NT2/D1 (cell line): Measurements from ENCODE around the gene TJAP1.

ENCODE experiments used
- DNase-seq: peaks from one replicate; pipeline ENCODE4 v3.0.0-alpha.2; 2011; ENCODE audit warnings: low read depth, low spot score
- H3K27me3 ChIP-seq: 2 replicates; pipeline ENCODE4 v1.6.0; 2011; ENCODE audit warnings: mild to moderate bottlenecking; ENCODE audit not compliant: insufficient read length, insufficient read depth
- H3K36me3 ChIP-seq: 2 replicates; pipeline ENCODE4 v1.6.1; 2011; ENCODE audit warnings: mild to moderate bottlenecking, low read length, mixed read lengths; ENCODE audit not compliant: insufficient read depth, insufficient read length
- H3K4me1 ChIP-seq: 2 replicates; pipeline ENCODE4 v1.5.1; 2011; ENCODE audit not compliant: insufficient read depth, insufficient read length
- H3K4me3 ChIP-seq: 2 replicates; pipeline ENCODE4 v1.5.1; 2011; ENCODE audit warnings: low read depth; ENCODE audit not compliant: insufficient read length
- H3K9ac ChIP-seq: 2 replicates; pipeline ENCODE4 v1.6.0; 2011; ENCODE audit warnings: low read depth; ENCODE audit not compliant: insufficient read length
- H3K9me3 ChIP-seq: 2 replicates; pipeline ENCODE4 v1.5.1; 2011; ENCODE audit warnings: mild to moderate bottlenecking, low read length; ENCODE audit not compliant: insufficient read depth
- SUZ12 ChIP-seq: IDR thresholded peaks from 2 replicates; pipeline ENCODE4 v1.6.1; 2011; ENCODE audit not compliant: insufficient read length, insufficient read depth; ENCODE audit errors: extremely low read depth
- YY1 ChIP-seq: IDR thresholded peaks from 2 replicates; pipeline ENCODE4 v1.6.1; 2011; ENCODE audit not compliant: insufficient read length, insufficient read depth
- ZNF274 ChIP-seq: IDR thresholded peaks from 2 replicates; pipeline ENCODE4 v1.6.1; 2011; ENCODE audit warnings: mild to moderate bottlenecking, low read depth, low read length

The TJAP1 gene

DNA sequence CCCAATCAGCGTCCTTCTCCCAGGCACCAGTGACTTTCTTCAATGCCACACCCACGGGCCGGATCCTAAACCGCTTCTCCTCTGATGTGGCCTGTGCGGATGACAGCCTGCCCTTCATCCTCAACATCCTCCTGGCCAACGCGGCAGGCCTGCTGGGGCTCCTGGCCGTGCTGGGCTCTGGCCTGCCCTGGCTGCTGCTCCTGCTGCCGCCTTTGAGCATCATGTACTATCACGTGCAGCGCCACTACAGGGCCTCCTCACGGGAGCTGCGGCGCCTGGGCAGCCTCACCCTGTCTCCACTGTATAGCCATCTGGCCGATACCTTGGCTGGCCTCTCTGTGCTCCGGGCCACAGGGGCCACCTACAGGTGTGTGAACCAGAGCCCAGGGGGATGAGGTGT, 31.8 kb upstream of the TJAP1 start:
- no peak overlapping the region for H3K4me3 ChIP-seq
- TF ChIP-seq YY1 (no peak), SUZ12 (no peak), ZNF274 (no peak)
- no peaks in the 10 kb centered on the region for H3K27me3 ChIP-seq
- H3K9me3 ChIP-seq = no peaks in the 10 kb centered on the region
- no peak for DNase-seq
- no peaks in the 10 kb centered on the region for H3K4me1 ChIP-seq
- no peak overlapping the region for H3K9ac ChIP-seq
- peaks cover 77% of the 10 kb centered on the region for H3K36me3 ChIP-seq

GRCh38 chr6:43447604-43448003, 29.8 kb upstream of the TJAP1 start:
- no peak for DNase-seq
- peaks cover 80% of the 10 kb centered on the region for H3K36me3 ChIP-seq
- no peaks in the 10 kb centered on the region for H3K4me1 ChIP-seq
- H3K4me3 ChIP-seq = no peak overlapping the region
- TF ChIP-seq YY1 (no peak), ZNF274 (no peak), SUZ12 (no peak)
- no peak overlapping the region for H3K9ac ChIP-seq
- H3K9me3 ChIP-seq = no peaks in the 10 kb centered on the region
- no peaks in the 10 kb centered on the region for H3K27me3 ChIP-seq

DNA sequence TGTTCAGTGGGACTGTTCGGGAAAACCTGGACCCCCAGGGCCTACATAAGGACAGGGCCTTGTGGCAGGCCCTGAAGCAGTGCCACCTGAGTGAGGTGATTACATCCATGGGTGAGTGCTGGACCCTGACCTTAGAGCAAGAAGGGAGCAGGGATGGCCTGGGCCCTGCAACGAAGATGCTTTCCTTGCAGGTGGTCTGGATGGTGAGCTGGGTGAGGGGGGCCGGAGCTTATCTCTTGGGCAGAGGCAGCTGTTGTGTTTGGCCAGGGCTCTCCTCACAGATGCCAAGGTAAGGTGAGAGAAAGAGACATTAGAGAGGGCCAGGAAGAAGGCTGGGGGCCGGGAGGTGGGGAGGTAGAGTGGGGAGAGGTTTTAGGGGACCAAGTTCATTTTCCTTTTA, 28.5 kb upstream of the TJAP1 start:
- TF ChIP-seq ZNF274 = no peak
- TF ChIP-seq SUZ12 = no peak
- H3K9ac ChIP-seq = no peak overlapping the region
- H3K27me3 ChIP-seq = no peaks in the 10 kb centered on the region
- H3K36me3 ChIP-seq = peaks cover 75% of the 10 kb centered on the region
- no peak for DNase-seq
- no peaks in the 10 kb centered on the region for H3K9me3 ChIP-seq
- H3K4me1 ChIP-seq = no peaks in the 10 kb centered on the region
- H3K4me3 ChIP-seq = no peak overlapping the region

- DNase-seq = no peak
- no peaks in the 10 kb centered on the region for H3K4me1 ChIP-seq
- no peak overlapping the region for H3K4me3 ChIP-seq
- H3K27me3 ChIP-seq = peaks cover 1% of the 10 kb centered on the region
- no peaks in the 10 kb centered on the region for H3K9me3 ChIP-seq
- TF ChIP-seq SUZ12 (no peak), YY1 (no peak), ZNF274 (no peak)
- peaks cover 64% of the 10 kb centered on the region for H3K36me3 ChIP-seq
- no peak overlapping the region for H3K9ac ChIP-seq
These were observed 26.7 kb upstream of the TJAP1 start for GRCh38 chr6:43450699-43451131.

- DNase-seq = no peak
- H3K4me3 ChIP-seq = no peak overlapping the region
- H3K9me3 ChIP-seq = no peaks in the 10 kb centered on the region
- no peaks in the 10 kb centered on the region for H3K4me1 ChIP-seq
- H3K9ac ChIP-seq = no peak overlapping the region
- TF ChIP-seq YY1 = no peak
- no peak for TF ChIP-seq ZNF274
- no peak for TF ChIP-seq SUZ12
- H3K36me3 ChIP-seq = peaks cover 59% of the 10 kb centered on the region
- peaks cover 5% of the 10 kb centered on the region for H3K27me3 ChIP-seq
These were observed 26.0 kb upstream of the TJAP1 start for GRCh38 chr6:43451348-43451747.

- peaks cover 5% of the 10 kb centered on the region for H3K9me3 ChIP-seq
- peaks cover 11% of the 10 kb centered on the region for H3K27me3 ChIP-seq
- H3K36me3 ChIP-seq = peaks cover 56% of the 10 kb centered on the region
- H3K9ac ChIP-seq = no peak overlapping the region
- H3K4me3 ChIP-seq = no peak overlapping the region
- no peaks in the 10 kb centered on the region for H3K4me1 ChIP-seq
- no peak for DNase-seq
- no peak for TF ChIP-seq ZNF274
These were observed 25.4 kb upstream of the TJAP1 start for GRCh38 chr6:43451939-43452338.

DNA sequence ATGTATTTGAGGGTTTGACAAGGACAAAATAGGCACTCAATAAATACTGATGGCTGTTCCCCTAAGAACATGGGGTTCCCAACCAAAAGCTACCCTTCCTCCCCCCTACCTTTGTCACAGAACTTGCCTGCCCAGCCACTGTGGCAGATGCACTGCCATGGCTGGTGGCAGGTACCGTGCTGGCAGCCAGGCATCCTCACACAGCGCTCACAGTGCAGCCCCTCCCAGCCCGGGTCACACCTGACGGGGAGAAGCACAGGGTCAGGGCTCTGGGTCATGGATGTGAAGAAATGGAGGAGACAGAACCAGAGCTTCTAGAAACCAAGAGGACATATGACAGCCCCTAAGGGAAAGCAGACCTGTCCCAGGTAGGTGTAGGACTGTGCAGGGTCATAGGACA, 24.5 kb upstream of the TJAP1 start:
- no peak for TF ChIP-seq SUZ12
- no peak for TF ChIP-seq YY1
- no peak for TF ChIP-seq ZNF274
- Histone ChIP-seq H3K9me3 (peaks cover 9% of the 10 kb centered on the region), H3K9ac (no peak overlapping the region), H3K4me3 (no peak overlapping the region), H3K36me3 (peaks cover 47% of the 10 kb centered on the region), H3K4me1 (no peaks in the 10 kb centered on the region), H3K27me3 (peaks cover 13% of the 10 kb centered on the region)
- DNase-seq = no peak

GRCh38 chr6:43453831-43454230, 23.5 kb upstream of the TJAP1 start:
- Histone ChIP-seq H3K9me3 (peaks cover 9% of the 10 kb centered on the region), H3K36me3 (peaks cover 37% of the 10 kb centered on the region), H3K4me3 (no peak overlapping the region), H3K4me1 (no peaks in the 10 kb centered on the region), H3K9ac (no peak overlapping the region), H3K27me3 (peaks cover 13% of the 10 kb centered on the region)
- TF ChIP-seq SUZ12 (no peak), ZNF274 (no peak), YY1 (no peak)
- DNase-seq = no peak
